Stimulated activated naive CD8-positive, alpha-beta T cell treated with anti-CD3 and anti-CD28 coated beads, Interleukin-15, amount 100 ng/mL, for 72 hours (primary cell): ENCODE measurements around the gene TKTL1.
"Not testable (repeated sequence)": the region's sequence is repeated elsewhere in the genome, so short reads cannot be mapped to it uniquely, and the experiment has no call there.

ENCODE experiments used
- ATAC-seq: fragments of 150-1000 bp; cut with Tn5 transposase; 2 replicates; pipeline ENCODE4 v1.10.0; 2021; ENCODE audit warnings: mild to moderate bottlenecking, moderate library complexity
- DNase-seq, 2 donors: peaks; one replicate each; pipeline ENCODE4 v3.0.0; 2021 to 2022
- H3K27ac Mint-ChIP-seq, 2 donors: one replicate each; pipeline ENCODE4 v1.8.0; 2022; ENCODE audit warnings: mild to moderate bottlenecking in 2 of 2, mixed read lengths in 2 of 2, moderate library complexity in 2 of 2
- H3K27me3 Mint-ChIP-seq: one replicate; pipeline ENCODE4 v1.8.0; 2022; ENCODE audit warnings: mixed read lengths
- H3K4me1 Mint-ChIP-seq: one replicate; pipeline ENCODE4 v1.8.0; 2022; ENCODE audit warnings: mild to moderate bottlenecking, mixed read lengths
- H3K4me3 Mint-ChIP-seq, 2 donors: one replicate each; pipeline ENCODE4 v1.8.0; 2022; ENCODE audit warnings: mild to moderate bottlenecking in 2 of 2, mixed read lengths in 2 of 2, moderate library complexity in 1 of 2
- H3K9me3 Mint-ChIP-seq, 2 donors: one replicate each; pipeline ENCODE4 v1.8.0; 2022; ENCODE audit warnings: mixed read lengths in 2 of 2

The TKTL1 gene

GRCh38 chrX:154295664-154296310, at the start of gene TKTL1:
Gene TKTL1, plus strand, starts transcription at chrX:154295795. Its CDS starts 65 bp downstream, at chrX:154295860.
- no peaks in the 10 kb centered on the region for H3K27me3 Mint-ChIP-seq
- H3K4me1 Mint-ChIP-seq: peaks cover 5% of the 10 kb centered on the region
- H3K27ac Mint-ChIP-seq: peak within 1 kb of the TSS in 1 of 2 donors; percentile 74
- DNase-seq (no peak), ATAC-seq (no peak)
- no peak within 1 kb of the TSS for H3K4me3 Mint-ChIP-seq
- H3K9me3 Mint-ChIP-seq: no peaks in the 10 kb centered on the region

- H3K27me3 Mint-ChIP-seq, H3K4me1 Mint-ChIP-seq, H3K9me3 Mint-ChIP-seq: not testable (repeated sequence)
- DNase-seq: peak; percentile 0 to 36
- Mint-ChIP-seq H3K4me3 (peak overlapping the region in 1 of 2 donors; percentile 37), H3K27ac (peak overlapping the region in 1 of 2 donors; percentile 83)
- peak; percentile 97 for ATAC-seq
These were observed 48.1 kb upstream of the TKTL1 start for GRCh38 chrX:154247377-154248045.

GRCh38 chrX:154248076-154248475, 47.5 kb upstream of the TKTL1 start:
- not testable (repeated sequence) for H3K9me3 Mint-ChIP-seq, H3K27me3 Mint-ChIP-seq, H3K27ac Mint-ChIP-seq, ATAC-seq, DNase-seq, H3K4me3 Mint-ChIP-seq, H3K4me1 Mint-ChIP-seq

GRCh38 chrX:154257282-154257681, 38.3 kb upstream of the TKTL1 start, which contains the start of gene OPN1MW3:
Gene OPN1MW3, plus strand, starts transcription at chrX:154257582. Its CDS starts 38 bp downstream, at chrX:154257620.
- DNase-seq, ATAC-seq, H3K27me3 Mint-ChIP-seq, H3K27ac Mint-ChIP-seq, H3K9me3 Mint-ChIP-seq, H3K4me3 Mint-ChIP-seq, H3K4me1 Mint-ChIP-seq: not testable (repeated sequence)

GRCh38 chrX:154258711-154259110, 36.9 kb upstream of the TKTL1 start:
- H3K4me1 Mint-ChIP-seq, ATAC-seq: not testable (repeated sequence)

GRCh38 chrX:154263072-154263471, 32.5 kb upstream of the TKTL1 start:
- not testable (repeated sequence) for H3K4me1 Mint-ChIP-seq, DNase-seq, H3K27ac Mint-ChIP-seq, H3K4me3 Mint-ChIP-seq, ATAC-seq, H3K27me3 Mint-ChIP-seq, H3K9me3 Mint-ChIP-seq

More at GRCh38 chrX:154258711-154259110, 36.9 kb upstream of the TKTL1 start:
- not testable (repeated sequence) for H3K27me3 Mint-ChIP-seq, H3K9me3 Mint-ChIP-seq, H3K27ac Mint-ChIP-seq, H3K4me3 Mint-ChIP-seq, DNase-seq

- not testable (repeated sequence) for ATAC-seq, H3K9me3 Mint-ChIP-seq, H3K4me3 Mint-ChIP-seq, H3K4me1 Mint-ChIP-seq, H3K27ac Mint-ChIP-seq, H3K27me3 Mint-ChIP-seq, DNase-seq
These were observed 26.4 kb upstream of the TKTL1 start for GRCh38 chrX:154269245-154269644.

GRCh38 chrX:154284489-154285338, 10.9 kb upstream of the TKTL1 start:
- H3K4me1 Mint-ChIP-seq, DNase-seq, H3K27ac Mint-ChIP-seq, H3K27me3 Mint-ChIP-seq, H3K4me3 Mint-ChIP-seq, H3K9me3 Mint-ChIP-seq: not testable (repeated sequence)
- ATAC-seq: peak; percentile 99

GRCh38 chrX:154286406-154286805, 9.2 kb upstream of the TKTL1 start:
- not testable (repeated sequence) for H3K27ac Mint-ChIP-seq, H3K4me3 Mint-ChIP-seq, H3K9me3 Mint-ChIP-seq, H3K27me3 Mint-ChIP-seq, ATAC-seq, H3K4me1 Mint-ChIP-seq, DNase-seq

- H3K9me3 Mint-ChIP-seq: no peaks in the 10 kb centered on the region
- ATAC-seq (no peak), DNase-seq (no peak)
- no peak within 1 kb of the TSS for H3K4me3 Mint-ChIP-seq
- no peaks in the 10 kb centered on the region for H3K27me3 Mint-ChIP-seq
- H3K27ac Mint-ChIP-seq: peak within 1 kb of the TSS in 1 of 2 donors; percentile 74
- H3K4me1 Mint-ChIP-seq: peaks cover 5% of the 10 kb centered on the region
These were observed 612 bp upstream of the TKTL1 start, which contains the start of gene TEX28 for GRCh38 chrX:154294791-154295574. Gene TEX28, minus strand, starts transcription at chrX:154295124. Its CDS starts 3,007 bp downstream, at chrX:154292117.

GRCh38 chrX:154296731-154297130, 1.1 kb downstream of the TKTL1 start:
- H3K4me3 Mint-ChIP-seq: no peak overlapping the region
- H3K9me3 Mint-ChIP-seq: no peaks in the 10 kb centered on the region
- DNase-seq (no peak), ATAC-seq (no peak)
- H3K27ac Mint-ChIP-seq: no peak overlapping the region
- no peaks in the 10 kb centered on the region for H3K27me3 Mint-ChIP-seq
- peaks cover 5% of the 10 kb centered on the region for H3K4me1 Mint-ChIP-seq

- H3K9me3 Mint-ChIP-seq: no peaks in the 10 kb centered on the region
- H3K27ac Mint-ChIP-seq: peak overlapping the region in 1 of 2 donors; percentile 19
- H3K27me3 Mint-ChIP-seq: no peaks in the 10 kb centered on the region
- no peak for DNase-seq
- peaks cover 5% of the 10 kb centered on the region for H3K4me1 Mint-ChIP-seq
- H3K4me3 Mint-ChIP-seq: no peak overlapping the region
- ATAC-seq: no peak
These were observed 2.7 kb downstream of the TKTL1 start for GRCh38 chrX:154298312-154298711.

GRCh38 chrX:154300816-154301215, 5.2 kb downstream of the TKTL1 start:
- ATAC-seq: no peak
- H3K9me3 Mint-ChIP-seq: no peaks in the 10 kb centered on the region
- DNase-seq: no peak

GRCh38 chrX:154302998-154303397, 7.4 kb downstream of the TKTL1 start:
- H3K4me1 Mint-ChIP-seq: peaks cover 16% of the 10 kb centered on the region
- not testable (repeated sequence) for ATAC-seq, H3K4me3 Mint-ChIP-seq, H3K9me3 Mint-ChIP-seq, DNase-seq, H3K27me3 Mint-ChIP-seq, H3K27ac Mint-ChIP-seq

More at GRCh38 chrX:154300816-154301215, 5.2 kb downstream of the TKTL1 start:
- Mint-ChIP-seq H3K4me1 (peaks cover 11% of the 10 kb centered on the region), H3K27me3 (no peaks in the 10 kb centered on the region), H3K4me3 (no peak overlapping the region), H3K27ac (no peak overlapping the region)

GRCh38 chrX:154303476-154303875, 7.9 kb downstream of the TKTL1 start:
- DNase-seq: no peak
- ATAC-seq: no peak
- Mint-ChIP-seq H3K27me3 (no peaks in the 10 kb centered on the region), H3K4me3 (no peak overlapping the region), H3K27ac (no peak overlapping the region), H3K4me1 (peaks cover 17% of the 10 kb centered on the region), H3K9me3 (no peaks in the 10 kb centered on the region)
